Hair follicular keratinocyte (primary cell): ENCODE results near the gene NFYC. TPM values are rescaled to one million over a fixed set of nuclear protein-coding genes. Genes with fewer than 3 reads are reported as not detected.

ENCODE experiments used
- total RNA-seq: library from RNA; depleted of rRNA; stranded (reverse); fragments of >200 nt; gene quantifications from 2 replicates; pipeline ENCODE4 v1.2.3, GENCODE V29; 2015

NFYC gene
- 24.7 and 29.5 TPM in 2 replicates for total RNA-seq

GRCh38 chr1:40691538-40692428 is at the start of gene NFYC:
NFYC (plus strand) TSS chr1:40691704; CDS start chr1:40738844, 47,140 bp downstream.

GRCh38 chr1:40665335-40666171 is 26.0 kb upstream of the NFYC start, which contains the start of gene RIMS3:
RIMS3 (minus strand) TSS chr1:40665682; CDS start chr1:40641925, 23,757 bp downstream.

GRCh38 chr1:40783001-40783905 is 91.7 kb downstream of the NFYC start, which contains the start of gene KCNQ4:
KCNQ4 (plus strand) TSS chr1:40783787; CDS start chr1:40784094, 307 bp downstream.

Other genes starting within 250 kb of the NFYC start
- 2.1 and 3.6 TPM in 2 replicates for gene ZFP69B, start 241.2 kb upstream of the NFYC start, total RNA-seq
- gene ZFP69, start 214.4 kb upstream of the NFYC start, total RNA-seq: 4.8 and 5.3 TPM in 2 replicates
- gene EXO5, start 182.9 kb upstream of the NFYC start, total RNA-seq: 7.1 and 16.6 TPM in 2 replicates
- 1.2 and 3.5 TPM in 2 replicates for gene ZNF684, start 160.1 kb upstream of the NFYC start, total RNA-seq
- 3.1 and 3.6 TPM in 2 replicates for gene RIMS3, start 26.0 kb upstream of the NFYC start, total RNA-seq
- gene KCNQ4, start 92.1 kb downstream of the NFYC start, total RNA-seq: 0.08 TPM in 2 replicates
- gene CITED4, start 170.7 kb downstream of the NFYC start, total RNA-seq: 151 and 218 TPM in 2 replicates